ENCODE measurements around the gene PNMT.

The PNMT gene

GRCh38 chr17:39636927-39637736, 31.1 kb upstream of the PNMT start, which contains the start of gene STARD3 (continued):
- no peak for TF ChIP-seq ZNF513 (tag by site-specific recombination; IDR thresholded peaks at IDR 0.05)
- TF ChIP-seq ZNF791 (tag by site-specific recombination; IDR thresholded peaks at IDR 0.05) = no peak
- TF ChIP-seq ZNF223 (tag by site-specific recombination; IDR thresholded peaks at IDR 0.05) = no peak
- no peak for TF ChIP-seq ZNF426 (tag by site-specific recombination; IDR thresholded peaks at IDR 0.05)

GRCh38 chr17:39638317-39638716, 29.9 kb upstream of the PNMT start:
- ChIA-PET POLR2A (interaction anchor here (0.5 to 1.9 kb wide), 6 partner anchors 15 to 187 kb away, joined by 3 to 9 read pairs (median 3); partner anchors contain the start of genes ERBB2, MED1, MIEN1 and PGAP3), CTCF (interaction anchor here (0.6 to 14.6 kb wide), 7 partner anchors 14 to 115 kb away, joined by 3 to 311 read pairs (median 4); partner anchors contain the start of genes MIEN1 and PNMT)
- Histone ChIP-seq H3K36me3 (ENCODE audit: control insufficient read depth in 2 of 2, insufficient read depth in 1 of 2, low read length in 2 of 2) (no peaks in the 10 kb centered on the region), H3K9me3 (ENCODE audit: control insufficient read depth, insufficient read depth, low read depth, low read length) (no peaks in the 10 kb centered on the region), H3K4me3 (ENCODE audit: low read depth, low read length) (no peak overlapping the region), H3K4me1 (ENCODE audit: control insufficient read depth, insufficient read depth, low read length) (peaks cover 21% of the 10 kb centered on the region), H3K27ac (ENCODE audit: extremely low read depth, low read depth, low read length) (no peak overlapping the region)
- TF ChIP-seq ZNF473 (tag by site-specific recombination; IDR thresholded peaks at IDR 0.05) (no peak), ZNF423 (tag by site-specific recombination; IDR thresholded peaks at IDR 0.05) (no peak), ZNF585B (tag by site-specific recombination; IDR thresholded peaks at IDR 0.05) (no peak), ZNF302 (tag by site-specific recombination; IDR thresholded peaks at IDR 0.05; ENCODE audit: low read depth) (no peak), ZNF37A (tag by site-specific recombination; IDR thresholded peaks at IDR 0.05) (no peak), ZNF501 (tag by site-specific recombination; IDR thresholded peaks at IDR 0.05) (no peak), ZSCAN4 (tag by site-specific recombination; IDR thresholded peaks at IDR 0.05) (no peak), ZFHX2 (tag by site-specific recombination; conservative IDR thresholded peaks at IDR 0.05) (no peak), ZNF174 (tag by site-specific recombination; IDR thresholded peaks at IDR 0.05) (no peak), ZSCAN23 (tag by site-specific recombination; IDR thresholded peaks at IDR 0.05) (no peak), ZBTB8A (tag by site-specific recombination; IDR thresholded peaks at IDR 0.05) (no peak), ZNF274 (IDR thresholded peaks at IDR 0.05; ENCODE audit: low read length) (no peak), ZNF274 (tag by site-specific recombination; IDR thresholded peaks at IDR 0.05; ENCODE audit: borderline replicate concordance) (no peak), REST (tag by site-specific recombination; IDR thresholded peaks at IDR 0.05) (no peak)
